Fibroblast of skin of left quadriceps (primary cell): Measurements from ENCODE around the gene PHLPP1.
"Not testable (repeated sequence)": the region's sequence is repeated elsewhere in the genome, so short reads cannot be mapped to it uniquely, and the experiment has no call there.

ENCODE experiments used
- DNase-seq, 2 experiments: peaks; one replicate each; pipeline ENCODE4 v3.0.0-alpha.2; 2013; ENCODE audit warnings: low read depth in 2 of 2

Gene PHLPP1

GRCh38 chr18:62715436-62715758 is at the start of gene PHLPP1:
TSS of gene PHLPP1 (plus strand) at chr18:62715541. CDS start at chr18:62715684, 143 bp downstream.
- DNase-seq: no peak

GRCh38 chr18:62669225-62669624 is 46.1 kb upstream of the PHLPP1 start:
- DNase-seq: no peak

- no peak for DNase-seq
Observed at GRCh38 chr18:62670573-62670972, 44.8 kb upstream of the PHLPP1 start.

GRCh38 chr18:62672600-62672999 is 42.7 kb upstream of the PHLPP1 start:
- DNase-seq: no peak

GRCh38 chr18:62678847-62679485 is 36.4 kb upstream of the PHLPP1 start:
- DNase-seq: no peak

GRCh38 chr18:62682371-62682770 is 33.0 kb upstream of the PHLPP1 start:
- DNase-seq: no peak

- DNase-seq: no peak
Observed at GRCh38 chr18:62683935-62684334, 31.4 kb upstream of the PHLPP1 start.

- no peak for DNase-seq
Observed at GRCh38 chr18:62688743-62689317, 26.5 kb upstream of the PHLPP1 start.

GRCh38 chr18:62690236-62690815 is 25.0 kb upstream of the PHLPP1 start:
- DNase-seq: no peak

- DNase-seq: no peak
Observed at GRCh38 chr18:62693659-62694058, 21.7 kb upstream of the PHLPP1 start.

GRCh38 chr18:62697636-62698035 is 17.7 kb upstream of the PHLPP1 start:
- DNase-seq: no peak

GRCh38 chr18:62702259-62702658 is 13.1 kb upstream of the PHLPP1 start:
- DNase-seq: no peak

- DNase-seq: not testable (repeated sequence)
Observed at GRCh38 chr18:62706879-62707278, 8.5 kb upstream of the PHLPP1 start.

- DNase-seq: not testable (repeated sequence)
Observed at GRCh38 chr18:62709908-62710307, 5.4 kb upstream of the PHLPP1 start.

GRCh38 chr18:62710417-62710816 is 4.9 kb upstream of the PHLPP1 start:
- peak; percentile 52 to 56 for DNase-seq

- DNase-seq: no peak
Observed at GRCh38 chr18:62711781-62712180, 3.6 kb upstream of the PHLPP1 start.

GRCh38 chr18:62713651-62714247 is 1.6 kb upstream of the PHLPP1 start:
- DNase-seq: no peak

- peak; percentile 99 for DNase-seq
Observed at GRCh38 chr18:62714671-62715435, 488 bp upstream of the PHLPP1 start.

GRCh38 chr18:62715759-62716615 is 646 bp downstream of the PHLPP1 start:
- DNase-seq: no peak

GRCh38 chr18:62716619-62717168 is 1.4 kb downstream of the PHLPP1 start:
- no peak for DNase-seq
